ENCODE data around the gene LRIF1. TPM values are rescaled to one million over a fixed set of nuclear protein-coding genes. Genes with fewer than 3 reads are reported as not detected.

LRIF1 gene
- total RNA-seq, 2 experiments from 2014 or later, result 12.0 to 12.3 TPM

GRCh38 chr1:110975265-110975664 is 11.5 kb upstream of the LRIF1 start:
- no peak overlapping the region for H3K27ac Mint-ChIP-seq
- peaks cover 1% of the 10 kb centered on the region for H3K36me3 Mint-ChIP-seq (ENCODE audit: low read depth)
- intact Hi-C loops (cut with micrococcal nuclease), result no loop called here
- H3K4me3 Mint-ChIP-seq, result no peak overlapping the region
- DNase-seq, result no peak
- H3K4me1 Mint-ChIP-seq (ENCODE audit: low read depth), result no peaks in the 10 kb centered on the region
- CTCF ChIA-PET, result no interaction called here
- H3K27me3 Mint-ChIP-seq (ENCODE audit: low read depth), result peaks cover 20% of the 10 kb centered on the region
- peaks cover 8% of the 10 kb centered on the region for H3K9me3 Mint-ChIP-seq

DNA sequence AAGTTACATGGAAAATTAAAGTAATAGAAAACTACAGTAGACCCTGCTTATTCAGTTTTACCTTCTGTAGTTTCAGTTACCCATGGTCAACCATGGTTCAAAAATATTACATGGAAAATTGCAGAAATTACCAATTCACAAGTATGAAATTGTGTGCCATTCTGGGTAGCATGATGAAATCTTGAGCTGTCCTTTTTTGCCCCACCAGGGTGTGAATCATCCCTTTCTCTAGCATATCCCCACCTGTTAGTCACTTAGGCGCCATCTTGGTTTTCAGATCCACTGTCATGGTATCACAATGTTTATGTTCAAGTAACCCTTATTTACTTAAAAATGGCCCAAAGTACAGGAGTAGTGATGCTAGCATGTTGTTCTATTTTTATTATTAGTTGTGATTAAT is 3.5 kb upstream of the LRIF1 start:
- Mint-ChIP-seq H3K9me3 (peaks cover 14% of the 10 kb centered on the region), H3K4me1 (ENCODE audit: low read depth) (peaks cover 16% of the 10 kb centered on the region), H3K4me3 (no peak overlapping the region), H3K27me3 (ENCODE audit: low read depth) (peaks cover 28% of the 10 kb centered on the region), H3K27ac (no peak overlapping the region), H3K36me3 (ENCODE audit: low read depth) (peaks cover 18% of the 10 kb centered on the region)
- no peak for DNase-seq
- intact Hi-C loops (cut with micrococcal nuclease), result no loop called here
- CTCF ChIA-PET, result interaction anchor here (0.8 to 1.0 kb wide), 2 partner anchors 38 to 201 kb away, joined by 3 to 4 read pairs; no protein-coding TSS in a partner anchor

- H3K4me1 Mint-ChIP-seq (ENCODE audit: low read depth), result peaks cover 34% of the 10 kb centered on the region
- peaks cover 35% of the 10 kb centered on the region for H3K36me3 Mint-ChIP-seq (ENCODE audit: low read depth)
- peaks cover 22% of the 10 kb centered on the region for H3K9me3 Mint-ChIP-seq
- CTCF ChIA-PET, result interaction anchor here (0.7 to 1.3 kb wide), 7 partner anchors 11 to 135 kb away, joined by 3 to 5 read pairs (median 3); partner anchors contain the start of gene CD53
- intact Hi-C loops (cut with micrococcal nuclease), result loop anchor here (1.0 to 5.0 kb wide), 7 partner anchors 84 to 332 kb away; partner anchors contain the start of gene DENND2D
- H3K4me3 Mint-ChIP-seq, result peak overlapping the region; percentile 83
- no peak for DNase-seq
- H3K27me3 Mint-ChIP-seq (ENCODE audit: low read depth), result peaks cover 11% of the 10 kb centered on the region
- peak overlapping the region; percentile 96 for H3K27ac Mint-ChIP-seq
Measured at GRCh38 chr1:110964455-110964903, 757 bp upstream of the LRIF1 start.

DNA sequence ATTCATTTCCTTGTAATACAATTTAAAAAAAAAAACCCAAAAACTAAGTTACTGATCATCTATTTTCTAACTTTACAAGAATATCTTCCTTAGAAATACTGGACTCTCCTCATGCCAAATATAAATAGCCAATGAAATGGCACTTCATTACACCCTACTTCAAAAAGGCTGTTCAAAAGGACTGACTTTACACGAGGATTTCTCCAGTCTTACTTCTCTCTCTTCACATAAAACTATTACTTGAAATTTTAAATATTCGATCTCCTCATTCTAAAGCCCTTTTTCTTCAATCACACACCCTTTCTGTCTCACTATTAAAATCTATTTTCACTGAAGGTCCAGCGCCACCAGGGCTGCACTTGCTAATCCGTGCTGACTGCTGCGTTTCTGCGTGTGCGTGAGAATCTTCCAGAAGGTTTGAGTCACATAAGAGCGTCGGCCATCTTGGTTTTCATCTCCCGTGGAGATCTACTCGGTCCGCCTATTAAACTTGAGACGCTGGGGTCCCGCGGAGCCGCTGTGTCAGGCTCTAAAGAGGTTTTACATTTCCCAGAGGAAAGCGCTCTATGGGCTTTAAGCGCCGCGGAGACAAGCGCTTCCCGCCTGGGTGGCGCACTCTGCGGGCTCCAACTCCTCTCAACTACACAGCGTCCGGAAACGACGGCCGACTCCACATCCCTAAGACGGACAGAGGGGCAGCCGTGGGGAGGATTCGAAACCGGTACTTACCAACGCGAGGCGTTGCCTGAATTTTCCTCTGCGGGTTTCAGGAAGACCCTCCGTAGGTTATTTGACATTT is 631 bp downstream of the LRIF1 start:
- Mint-ChIP-seq H3K27me3 (ENCODE audit: low read depth) (peaks cover 2% of the 10 kb centered on the region), H3K4me1 (ENCODE audit: low read depth) (peaks cover 34% of the 10 kb centered on the region), H3K4me3 (peak overlapping the region; percentile 83), H3K36me3 (ENCODE audit: low read depth) (peaks cover 41% of the 10 kb centered on the region), H3K27ac (peak overlapping the region; percentile 96), H3K9me3 (peaks cover 22% of the 10 kb centered on the region)
- peak; percentile 68 for DNase-seq
- intact Hi-C loops (cut with micrococcal nuclease), result loop anchor here (1.0 to 5.0 kb wide), 5 partner anchors 46 to 624 kb away; partner anchors contain the start of genes DENND2D and RBM15
- CTCF ChIA-PET, result interaction anchor here (1.2 kb wide), 1 partner anchor 20 kb away, joined by 3 read pairs; no protein-coding TSS in a partner anchor

GRCh38 chr1:110961902-110962301 is 1.8 kb downstream of the LRIF1 start:
- H3K27me3 Mint-ChIP-seq (ENCODE audit: low read depth), result no peaks in the 10 kb centered on the region
- DNase-seq, result no peak
- H3K36me3 Mint-ChIP-seq (ENCODE audit: low read depth), result peaks cover 41% of the 10 kb centered on the region
- H3K27ac Mint-ChIP-seq, result no peak overlapping the region
- CTCF ChIA-PET, result interaction anchor here (0.6 to 1.2 kb wide), 3 partner anchors 19 to 143 kb away, joined by 3 read pairs; no protein-coding TSS in a partner anchor
- intact Hi-C loops (cut with micrococcal nuclease), result loop anchor here (5.0 kb wide), 3 partner anchors 175 to 330 kb away; partner anchors contain the start of gene DENND2D
- peaks cover 22% of the 10 kb centered on the region for H3K9me3 Mint-ChIP-seq
- H3K4me1 Mint-ChIP-seq (ENCODE audit: low read depth), result peaks cover 34% of the 10 kb centered on the region
- no peak overlapping the region for H3K4me3 Mint-ChIP-seq

DNA sequence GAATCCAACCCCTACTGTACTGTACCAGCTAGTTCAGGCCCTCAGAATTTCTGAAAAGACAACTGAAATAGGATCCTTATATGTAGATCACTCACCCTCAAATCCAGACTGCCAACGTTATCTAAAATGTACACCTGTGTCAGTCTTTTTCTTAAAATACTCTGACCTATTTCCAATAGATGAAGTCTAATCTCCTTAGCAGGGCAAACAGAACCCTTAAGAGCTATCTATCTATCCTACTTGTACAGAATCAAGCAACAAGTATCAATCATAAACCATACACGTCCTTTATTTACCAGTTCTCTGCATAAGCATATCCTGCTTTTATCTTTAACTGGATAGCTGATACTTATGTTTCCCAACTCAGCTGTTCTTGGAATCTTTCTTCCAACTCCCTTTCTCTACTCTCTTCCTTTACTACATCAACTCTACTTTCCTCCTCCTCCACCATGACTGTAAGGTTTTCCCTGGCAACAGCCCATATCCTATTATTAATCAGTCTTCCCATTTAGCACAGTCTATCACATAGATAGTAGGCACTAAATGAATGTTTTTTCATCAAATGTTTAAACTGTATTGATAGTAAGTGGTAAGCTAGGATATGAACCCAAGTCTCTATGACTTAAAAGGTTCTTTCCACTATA is 2.8 kb downstream of the LRIF1 start:
- H3K4me1 Mint-ChIP-seq (ENCODE audit: low read depth), result peaks cover 34% of the 10 kb centered on the region
- no peak overlapping the region for H3K27ac Mint-ChIP-seq
- intact Hi-C loops (cut with micrococcal nuclease), result loop anchor here (5.0 kb wide), 3 partner anchors 176 to 329 kb away; partner anchors contain the start of gene DENND2D
- H3K4me3 Mint-ChIP-seq, result no peak overlapping the region
- peaks cover 40% of the 10 kb centered on the region for H3K36me3 Mint-ChIP-seq (ENCODE audit: low read depth)
- CTCF ChIA-PET, result interaction anchor here (1.1 kb wide), 1 partner anchor 13 kb away, joined by 4 read pairs; no protein-coding TSS in a partner anchor
- H3K9me3 Mint-ChIP-seq, result peaks cover 22% of the 10 kb centered on the region
- H3K27me3 Mint-ChIP-seq (ENCODE audit: low read depth), result no peaks in the 10 kb centered on the region
- DNase-seq, result no peak

- Mint-ChIP-seq H3K36me3 (ENCODE audit: low read depth) (peaks cover 36% of the 10 kb centered on the region), H3K9me3 (peaks cover 11% of the 10 kb centered on the region), H3K4me1 (ENCODE audit: low read depth) (peaks cover 23% of the 10 kb centered on the region), H3K4me3 (no peak overlapping the region), H3K27me3 (ENCODE audit: low read depth) (no peaks in the 10 kb centered on the region), H3K27ac (no peak overlapping the region)
- DNase-seq, result no peak
- intact Hi-C loops (cut with micrococcal nuclease), result no loop called here
- CTCF ChIA-PET, result no interaction called here
Measured at GRCh38 chr1:110957798-110958197, 5.9 kb downstream of the LRIF1 start.

GRCh38 chr1:110956586-110956985 is 7.1 kb downstream of the LRIF1 start:
- CTCF ChIA-PET, result no interaction called here
- peaks cover 11% of the 10 kb centered on the region for H3K9me3 Mint-ChIP-seq
- H3K27me3 Mint-ChIP-seq (ENCODE audit: low read depth), result no peaks in the 10 kb centered on the region
- no peak overlapping the region for H3K27ac Mint-ChIP-seq
- H3K36me3 Mint-ChIP-seq (ENCODE audit: low read depth), result peaks cover 41% of the 10 kb centered on the region
- no peak for DNase-seq
- intact Hi-C loops (cut with micrococcal nuclease), result no loop called here
- no peak overlapping the region for H3K4me3 Mint-ChIP-seq
- H3K4me1 Mint-ChIP-seq (ENCODE audit: low read depth), result peaks cover 15% of the 10 kb centered on the region

DNA sequence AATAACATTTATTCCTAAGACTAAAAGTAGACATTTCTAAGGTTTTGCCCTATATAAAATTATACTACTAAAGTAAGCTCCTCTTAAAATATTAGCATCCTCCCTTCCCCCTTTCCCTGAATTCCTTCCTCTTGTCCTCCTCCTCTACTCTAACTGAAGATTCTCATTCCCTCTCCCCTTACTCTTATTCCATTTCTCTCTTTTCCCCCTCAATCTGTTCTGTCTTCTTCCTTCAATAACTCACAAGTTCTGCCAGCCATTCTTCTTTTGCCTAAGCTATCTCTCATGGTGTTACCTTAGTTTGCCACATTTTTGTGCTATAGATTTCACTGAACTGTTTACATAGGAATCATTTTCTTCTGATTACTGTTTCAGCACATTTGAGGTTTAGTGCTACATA is 10.7 kb downstream of the LRIF1 start:
- Mint-ChIP-seq H3K27ac (no peak overlapping the region), H3K27me3 (ENCODE audit: low read depth) (no peaks in the 10 kb centered on the region), H3K4me1 (ENCODE audit: low read depth) (no peaks in the 10 kb centered on the region), H3K36me3 (ENCODE audit: low read depth) (peaks cover 50% of the 10 kb centered on the region), H3K4me3 (no peak overlapping the region), H3K9me3 (peaks cover 15% of the 10 kb centered on the region)
- CTCF ChIA-PET, result interaction anchor here (1.5 kb wide), 1 partner anchor 11 kb away, joined by 3 read pairs; no protein-coding TSS in a partner anchor
- intact Hi-C loops (cut with micrococcal nuclease), result no loop called here
- DNase-seq, result no peak

DNA sequence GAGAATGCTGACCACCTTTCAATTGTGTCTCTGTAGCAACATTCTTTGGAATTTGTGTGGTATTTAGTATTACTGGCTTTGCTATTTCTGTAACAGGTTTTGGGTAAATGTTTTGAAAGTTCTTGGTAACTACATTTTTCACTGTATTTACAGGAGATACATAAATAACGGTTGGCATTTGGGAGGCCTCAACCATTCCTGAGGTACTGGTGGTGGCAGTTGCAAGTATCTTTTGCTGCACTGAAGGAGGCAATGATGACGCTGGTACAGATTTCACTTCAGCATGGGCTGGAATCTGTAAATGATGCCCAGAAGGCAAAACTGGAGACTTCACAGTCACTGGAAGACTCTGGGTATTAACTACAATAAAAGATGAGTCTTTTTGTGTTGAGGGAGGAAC is 11.7 kb downstream of the LRIF1 start:
- CTCF ChIA-PET, result interaction anchor here (0.7 kb wide), 1 partner anchor 140 kb away, joined by 4 read pairs; no protein-coding TSS in a partner anchor
- Mint-ChIP-seq H3K4me1 (ENCODE audit: low read depth) (no peaks in the 10 kb centered on the region), H3K36me3 (ENCODE audit: low read depth) (peaks cover 53% of the 10 kb centered on the region), H3K4me3 (no peak overlapping the region), H3K27ac (no peak overlapping the region), H3K27me3 (ENCODE audit: low read depth) (no peaks in the 10 kb centered on the region), H3K9me3 (peaks cover 16% of the 10 kb centered on the region)
- no peak for DNase-seq
- intact Hi-C loops (cut with micrococcal nuclease), result no loop called here

DNA sequence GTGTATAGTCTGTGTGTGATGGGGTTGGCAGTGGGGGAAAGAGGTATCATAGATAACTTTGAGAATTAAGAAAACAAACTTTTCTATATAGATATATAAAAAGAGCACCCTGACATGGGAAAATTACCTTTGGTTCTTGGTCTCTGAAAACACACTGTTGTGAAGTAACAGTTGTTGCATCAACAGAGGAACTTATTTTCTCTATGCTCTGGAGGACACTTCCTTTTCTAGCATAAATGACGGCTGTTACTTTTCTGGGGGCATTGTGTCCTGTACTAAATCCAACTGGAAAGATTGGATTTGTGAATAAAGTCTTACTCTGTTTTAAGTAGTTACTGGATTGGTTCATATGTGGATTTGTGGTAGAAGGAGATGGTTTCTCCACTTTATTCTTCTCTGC is 12.6 kb downstream of the LRIF1 start:
- H3K27ac Mint-ChIP-seq, result no peak overlapping the region
- CTCF ChIA-PET, result no interaction called here

More for the DNA sequence above, 12.6 kb downstream of the LRIF1 start:
- peaks cover 19% of the 10 kb centered on the region for H3K9me3 Mint-ChIP-seq
- peaks cover 57% of the 10 kb centered on the region for H3K36me3 Mint-ChIP-seq (ENCODE audit: low read depth)
- no peak overlapping the region for H3K4me3 Mint-ChIP-seq
- intact Hi-C loops (cut with micrococcal nuclease), result no loop called here
- no peaks in the 10 kb centered on the region for H3K4me1 Mint-ChIP-seq (ENCODE audit: low read depth)
- no peaks in the 10 kb centered on the region for H3K27me3 Mint-ChIP-seq (ENCODE audit: low read depth)
- DNase-seq, result no peak
